Smooth muscle cell (in vitro differentiated cells): ENCODE data around the gene GALNT14. TPM values are rescaled to one million over a fixed set of nuclear protein-coding genes. Genes with fewer than 3 reads are reported as not detected.

Experiments
- DNase-seq: peaks from one replicate; lab custom pipeline; 2025; ENCODE audit not compliant: unreplicated experiment; lab: John Stamatoyannopoulos, UW
- H2AFZ ChIP-seq: fragments of 200-600 bp; sonication (generic); 2 replicates; pipeline ENCODE4 v1.6.0; 2016; ENCODE audit warnings: antibody characterized with exemption, low read depth, mild to moderate bottlenecking
- H3F3A ChIP-seq: fragments of 200-600 bp; sonication (generic); 2 replicates; pipeline ENCODE4 v1.6.0; 2017; ENCODE audit warnings: antibody characterized with exemption, low read depth
- H3K27ac ChIP-seq: fragments of 200-600 bp; sonication (generic); 2 replicates; pipeline ENCODE4 v1.5.1; 2016; ENCODE audit warnings: low read depth, mild to moderate bottlenecking
- H3K27me3 ChIP-seq: fragments of 200-600 bp; sonication (generic); 2 replicates; pipeline ENCODE4 v1.6.1; 2016; ENCODE audit warnings: low read depth, mild to moderate bottlenecking
- H3K36me3 ChIP-seq: fragments of 200-600 bp; sonication (generic); 2 replicates; pipeline ENCODE4 v1.5.1; 2016; ENCODE audit warnings: low read depth
- H3K4me1 ChIP-seq: fragments of 200-600 bp; sonication (generic); 2 replicates; pipeline ENCODE4 v1.5.1; 2016; ENCODE audit warnings: low read depth
- H3K4me2 ChIP-seq: fragments of 200-600 bp; sonication (generic); 2 replicates; pipeline ENCODE4 v1.6.0; 2016; ENCODE audit warnings: mild to moderate bottlenecking
- H3K4me3 ChIP-seq: fragments of 200-600 bp; sonication (generic); 2 replicates; pipeline ENCODE4 v1.5.1; 2016; ENCODE audit warnings: mild to moderate bottlenecking
- H3K79me2 ChIP-seq: fragments of 200-600 bp; sonication (generic); 2 replicates; pipeline ENCODE4 v1.6.0; 2016; ENCODE audit warnings: low read depth, mild to moderate bottlenecking
- H3K9ac ChIP-seq: fragments of 200-600 bp; sonication (generic); 2 replicates; pipeline ENCODE4 v1.6.0; 2016; ENCODE audit warnings: low read depth
- H3K9me3 ChIP-seq: fragments of 200-600 bp; sonication (generic); replicated peaks from 2 replicates; pipeline ENCODE4 v1.5.1; 2016; ENCODE audit warnings: low read depth
- H4K20me1 ChIP-seq: fragments of 200-600 bp; sonication (generic); 2 replicates; pipeline ENCODE4 v1.6.0; 2016; ENCODE audit warnings: low read depth
- CTCF ChIP-seq: fragments of 200-600 bp; sonication (generic); IDR thresholded peaks from 2 replicates; pipeline ENCODE4 v1.5.1; 2017; ENCODE audit warnings: borderline replicate concordance, mild to moderate bottlenecking, antibody characterized with exemption; ENCODE audit not compliant: insufficient read depth, poor library complexity, severe bottlenecking
- WGBS: methylation state at CpG from one replicate; pipeline ENCODE4 v1.1.7; 2016; ENCODE audit warnings: low lambda C conversion rate; 5-methylcytosine and 5-hydroxymethylcytosine counted together
- polyA plus RNA-seq: library from polyadenylated mRNA; unstranded; fragments of >200 nt; fragmentation: Nextera tagmentation; extraction: Ambion mirVana; gene quantifications from 2 replicates; pipeline ENCODE4 v1.2.1, GENCODE V29; 2016
- total RNA-seq: library from RNA; depleted of rRNA; stranded (reverse); fragments of >200 nt; gene quantifications from 2 replicates; pipeline ENCODE4 v1.2.3, GENCODE V29; 2014

GALNT14 gene
- total and polyA plus RNA-seq, 2 experiments from 2014 or later: 0.63 to 1.0 TPM

- Histone ChIP-seq H3F3A (no peaks in the 10 kb centered on the region), H3K9me3 (no peaks in the 10 kb centered on the region), H4K20me1 (no peaks in the 10 kb centered on the region), H3K36me3 (no peaks in the 10 kb centered on the region), H3K4me1 (peaks cover 3% of the 10 kb centered on the region), H2AFZ (no peak overlapping the region), H3K27ac (no peak overlapping the region), H3K4me2 (no peak overlapping the region), H3K4me3 (no peak overlapping the region), H3K79me2 (no peaks in the 10 kb centered on the region), H3K27me3 (peaks cover 37% of the 10 kb centered on the region), H3K9ac (no peak overlapping the region)
- TF ChIP-seq CTCF: no peak
- WGBS: 92% methylated on average over 5 of the region's 5 CpGs
- no peak for DNase-seq
Observed at GRCh38 chr2:31132786-31133185, 5.5 kb downstream of the GALNT14 start.

GRCh38 chr2:31131871-31132270, 6.4 kb downstream of the GALNT14 start:
- 50% methylated on average over 4 of the region's 4 CpGs for WGBS
- Histone ChIP-seq H4K20me1 (no peaks in the 10 kb centered on the region), H3K79me2 (no peaks in the 10 kb centered on the region), H3K27ac (no peak overlapping the region), H3K4me1 (no peaks in the 10 kb centered on the region), H3K4me2 (no peak overlapping the region), H2AFZ (no peak overlapping the region), H3K27me3 (peaks cover 28% of the 10 kb centered on the region), H3K36me3 (no peaks in the 10 kb centered on the region), H3K4me3 (no peak overlapping the region), H3F3A (no peaks in the 10 kb centered on the region), H3K9ac (no peak overlapping the region), H3K9me3 (no peaks in the 10 kb centered on the region)
- TF ChIP-seq CTCF: no peak
- no peak for DNase-seq

GRCh38 chr2:31129375-31130171, 8.7 kb downstream of the GALNT14 start:
- Histone ChIP-seq H3K4me1 (no peaks in the 10 kb centered on the region), H4K20me1 (no peaks in the 10 kb centered on the region), H3K9me3 (no peaks in the 10 kb centered on the region), H3K4me2 (no peak overlapping the region), H3K27ac (no peak overlapping the region), H3F3A (peaks cover 4% of the 10 kb centered on the region), H3K4me3 (no peak overlapping the region), H3K36me3 (no peaks in the 10 kb centered on the region), H2AFZ (no peak overlapping the region), H3K79me2 (no peaks in the 10 kb centered on the region), H3K27me3 (peaks cover 5% of the 10 kb centered on the region), H3K9ac (no peak overlapping the region)
- 73% methylated on average over 6 of the region's 6 CpGs for WGBS
- DNase-seq: no peak
- no peak for TF ChIP-seq CTCF

- Histone ChIP-seq H4K20me1 (no peaks in the 10 kb centered on the region), H2AFZ (no peak overlapping the region), H3K27ac (no peak overlapping the region), H3K4me3 (no peak overlapping the region), H3K4me1 (no peaks in the 10 kb centered on the region), H3K36me3 (no peaks in the 10 kb centered on the region), H3K4me2 (no peak overlapping the region), H3K27me3 (no peaks in the 10 kb centered on the region), H3K79me2 (no peaks in the 10 kb centered on the region), H3K9ac (no peak overlapping the region), H3F3A (peaks cover 4% of the 10 kb centered on the region), H3K9me3 (no peaks in the 10 kb centered on the region)
- TF ChIP-seq CTCF: no peak
- DNase-seq: no peak
- 67% methylated on average over 3 of the region's 3 CpGs for WGBS
Observed at GRCh38 chr2:31127931-31128330, 10.3 kb downstream of the GALNT14 start.
